ENCODE data around the gene ZNF485.

- TF ChIP-seq CTCF (conservative IDR thresholded peaks at IDR 0.05 in 1 of 2, IDR thresholded peaks at IDR 0.05 in 1 of 2; ENCODE audit: low read depth in 1 of 2, low read length in 2 of 2) (no peak), EZH2 (IDR thresholded peaks at IDR 0.05; ENCODE audit: low read length, missing control alignments) (no peak)
These were observed 17.1 kb downstream of the ZNF485 start for GRCh38 chr10:43623351-43623750.

Measured in fibroblast of lung (primary cell).